OCI-LY7 (cell line): Measurements from ENCODE around the gene HOXB1. TPM values are rescaled to one million over a fixed set of nuclear protein-coding genes. Genes with fewer than 3 reads are reported as not detected.
"Not testable (repeated sequence)": the region's sequence is repeated elsewhere in the genome, so short reads cannot be mapped to it uniquely, and the experiment has no call there.

Source experiments
- BruUV-seq: library from RNA; stranded (reverse); fragments of 400-500 nt; replicated peaks from 2 replicates; lab custom pipeline; 2021; lab: Mats Ljungman, UMichigan
- CTCF ChIA-PET: fragments of 300-600 bp; sonication (Branson Sonifier 250); formaldehyde crosslinking; loops from one replicate; lab custom pipeline; 2022; ENCODE audit warnings: antibody characterized with exemption; ENCODE audit not compliant: unreplicated experiment; lab: Charles Lee
- POLR2A ChIA-PET: fragments of 300-600 bp; sonication (Branson Sonifier 250); formaldehyde crosslinking; loops from one replicate; lab custom pipeline; 2022; ENCODE audit warnings: antibody characterized with exemption; lab: Charles Lee
- DNase-seq: peaks from one replicate; pipeline ENCODE4 v3.0.0-alpha.2; 2015; ENCODE audit warnings: low spot score
- H2AFZ ChIP-seq: fragments of 200-600 bp; sonication (generic), shearing (Covaris generic); 2 replicates; pipeline ENCODE4 v1.6.1; 2014; ENCODE audit warnings: mild to moderate bottlenecking, antibody characterized with exemption, low read length, moderate library complexity
- H3K27ac ChIP-seq: fragments of 200-600 bp; sonication (generic); 2 replicates; pipeline ENCODE4 v1.5.1; 2014; ENCODE audit warnings: mixed run types, low read depth, mild to moderate bottlenecking, moderate library complexity, low read length, inconsistent platforms; ENCODE audit not compliant: poor library complexity, severe bottlenecking
- H3K36me3 ChIP-seq: fragments of 200-600 bp; sonication (generic); 2 replicates; pipeline ENCODE4 v1.6.1; 2014; ENCODE audit warnings: mild to moderate bottlenecking, antibody characterized with exemption, low read length, moderate library complexity, mixed read lengths; ENCODE audit not compliant: insufficient read depth
- H3K4me1 ChIP-seq: fragments of 200-600 bp; sonication (generic); 2 replicates; pipeline ENCODE4 v1.5.1; 2014; ENCODE audit warnings: mild to moderate bottlenecking, low read length; ENCODE audit not compliant: insufficient read depth, poor library complexity, severe bottlenecking
- H3K4me2 ChIP-seq: fragments of 200-600 bp; sonication (generic); 2 replicates; pipeline ENCODE4 v1.6.1; 2014; ENCODE audit warnings: mild to moderate bottlenecking, low read length
- H3K4me3 ChIP-seq: fragments of 200-600 bp; sonication (generic); 2 replicates; pipeline ENCODE4 v1.5.1; 2014; ENCODE audit warnings: mild to moderate bottlenecking, low read depth, low read length; ENCODE audit not compliant: poor library complexity, severe bottlenecking
- H3K79me2 ChIP-seq: fragments of 200-600 bp; sonication (generic); 2 replicates; pipeline ENCODE4 v1.6.1; 2016; ENCODE audit warnings: low read depth, mild to moderate bottlenecking, low read length, moderate library complexity, mixed read lengths; ENCODE audit not compliant: insufficient read depth
- H3K9me2 ChIP-seq: fragments of 200-600 bp; sonication (generic); 2 replicates; pipeline ENCODE4 v1.6.1; 2016; ENCODE audit warnings: mild to moderate bottlenecking, low read length, mixed read lengths; ENCODE audit not compliant: insufficient read depth
- H3K9me3 ChIP-seq: fragments of 200-600 bp; sonication (generic); 2 replicates; pipeline ENCODE4 v1.6.1; 2014; ENCODE audit warnings: mild to moderate bottlenecking, mixed run types, low read length, mixed read lengths
- H4K20me1 ChIP-seq: fragments of 200-600 bp; sonication (generic); 2 replicates; pipeline ENCODE4 v1.6.1; 2014; ENCODE audit warnings: mild to moderate bottlenecking, antibody characterized with exemption, low read length, moderate library complexity, mixed read lengths; ENCODE audit not compliant: insufficient read depth
- CTCF ChIP-seq: fragments of 200-600 bp; sonication (generic); conservative IDR thresholded peaks from 2 replicates; pipeline ENCODE4 v1.5.1; 2014; ENCODE audit warnings: mild to moderate bottlenecking, antibody characterized with exemption, low read length, moderate library complexity, mixed read lengths
- EZH2phosphoT487 ChIP-seq: fragments of 200-600 bp; sonication (generic); IDR thresholded peaks from 2 replicates; pipeline ENCODE4 v1.6.1; 2018; ENCODE audit warnings: low read depth, borderline replicate concordance, mild to moderate bottlenecking, mixed run types, antibody characterized with exemption, low read length, moderate library complexity, mixed read lengths
- intact Hi-C: fragments of 100-400 bp; cut with micrococcal nuclease; formaldehyde crosslinking; loops from one replicate; pipeline ENCODE4 v1.10.0; 2022; ENCODE audit not compliant: unreplicated experiment
- total RNA-seq, 2 experiments: library from RNA; depleted of rRNA in 1 of 2; stranded (reverse); fragments of >200 nt in 1 of 2; shearing (Covaris generic) in 1 of 2; gene quantifications; 2 replicates each; pipeline ENCODE4 v1.2.3, GENCODE V29; 2014 to 2022

HOXB1 gene
- total RNA-seq, 2 experiments from 2014 or later = not detected

- intact Hi-C loops = no loop called here
- TF ChIP-seq CTCF (no peak), EZH2phosphoT487 (no peak)
- BruUV-seq = no TSS peak
- no peak for DNase-seq
- H3K79me2 ChIP-seq = no peaks in the 10 kb centered on the region
- ChIA-PET POLR2A (no interaction called here), CTCF (no interaction called here)
- H3K4me1 ChIP-seq = no peaks in the 10 kb centered on the region
- H4K20me1 ChIP-seq = no peaks in the 10 kb centered on the region
- H3K36me3 ChIP-seq = no peaks in the 10 kb centered on the region
- no peak overlapping the region for H3K4me2 ChIP-seq
- H3K9me2 ChIP-seq = no peaks in the 10 kb centered on the region
- H3K4me3 ChIP-seq = no peak overlapping the region
- H3K27ac ChIP-seq = no peak overlapping the region
- no peaks in the 10 kb centered on the region for H3K9me3 ChIP-seq
- H2AFZ ChIP-seq = no peak overlapping the region
These were observed 6.5 kb upstream of the HOXB1 start for GRCh38 chr17:48537316-48537715.

DNA sequence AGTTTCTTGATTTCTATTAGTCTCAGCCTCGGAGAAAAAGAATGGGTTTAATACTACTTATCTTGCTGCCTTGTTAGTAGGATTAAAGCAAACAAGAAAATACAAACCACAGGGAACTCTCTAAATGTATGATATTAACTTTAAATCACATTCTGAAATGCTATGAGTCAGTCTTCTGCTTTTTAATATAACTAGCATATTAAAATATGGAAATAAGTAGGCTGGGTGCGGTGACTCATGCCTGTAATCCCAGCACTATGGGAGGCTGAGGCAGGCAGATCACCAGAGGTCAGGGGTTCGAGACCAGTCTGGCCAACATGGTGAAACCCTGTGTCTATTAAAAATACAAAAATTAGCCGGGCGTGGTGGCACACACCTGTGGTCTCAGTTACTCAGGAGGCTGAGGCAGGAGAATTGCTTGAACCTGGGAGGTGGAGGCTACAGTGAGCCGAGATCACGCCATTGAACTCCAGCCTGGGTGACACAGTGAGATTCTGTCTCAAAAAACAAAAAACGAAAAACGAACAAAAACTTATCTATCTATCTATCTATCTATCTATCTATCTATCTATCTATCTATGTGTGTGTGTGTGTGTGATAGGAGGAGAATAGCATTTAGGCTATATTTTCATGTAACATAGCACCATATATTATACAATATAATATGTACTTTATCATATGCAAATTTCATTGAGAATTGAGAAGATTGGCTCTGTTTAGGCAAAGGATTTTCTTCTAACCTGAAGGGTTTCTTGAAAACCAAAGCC is 5.2 kb upstream of the HOXB1 start:
- intact Hi-C loops, H3K4me3 ChIP-seq, DNase-seq, H3K4me1 ChIP-seq, BruUV-seq, H2AFZ ChIP-seq, H3K4me2 ChIP-seq, H4K20me1 ChIP-seq, H3K79me2 ChIP-seq, CTCF ChIA-PET, H3K9me2 ChIP-seq, H3K27ac ChIP-seq, H3K9me3 ChIP-seq, H3K36me3 ChIP-seq: not testable (repeated sequence)
- POLR2A ChIA-PET = interaction anchor here (0.8 to 1.0 kb wide), 2 partner anchors 11 to 123 kb away, joined by 3 to 4 read pairs; no protein-coding TSS in a partner anchor

- BruUV-seq = no TSS peak
- H3K4me1 ChIP-seq = no peaks in the 10 kb centered on the region
- TF ChIP-seq EZH2phosphoT487 (no peak), CTCF (no peak)
- no peaks in the 10 kb centered on the region for H3K9me2 ChIP-seq
- ChIA-PET POLR2A (interaction anchor here (0.9 kb wide), 1 partner anchor 8 kb away, joined by 4 read pairs; no protein-coding TSS in a partner anchor), CTCF (no interaction called here)
- H3K4me2 ChIP-seq = no peak overlapping the region
- H3K27ac ChIP-seq = no peak overlapping the region
- intact Hi-C loops = no loop called here
- H4K20me1 ChIP-seq = no peaks in the 10 kb centered on the region
- H3K36me3 ChIP-seq = no peaks in the 10 kb centered on the region
- H3K4me3 ChIP-seq = no peak overlapping the region
- no peak for DNase-seq
- no peaks in the 10 kb centered on the region for H3K9me3 ChIP-seq
- H3K79me2 ChIP-seq = no peaks in the 10 kb centered on the region
- H2AFZ ChIP-seq = no peak overlapping the region
These were observed 1.4 kb upstream of the HOXB1 start for GRCh38 chr17:48532261-48532660.
